Measurements from ENCODE around the gene ZDHHC3. TPM values are rescaled to one million over a fixed set of nuclear protein-coding genes. Genes with fewer than 3 reads are reported as not detected.

Gene ZDHHC3
- total and polyA plus RNA-seq, 8 donors, result 86.8 to 134 (median 123) TPM

- Histone ChIP-seq H3K27me3 (no peaks in the 10 kb centered on the region), H3K4me1 (no peaks in the 10 kb centered on the region), H3K27ac (no peak overlapping the region), H3K4me3 (no peak overlapping the region), H3K9me3 (no peaks in the 10 kb centered on the region), H3K36me3 (no peaks in the 10 kb centered on the region)
- DNase-seq (no peak), ATAC-seq (no peak)
- no peak for TF ChIP-seq CTCF (IDR thresholded peaks at IDR 0.05)
- intact Hi-C loops (cut with DNase I), result no loop called here
Measured at GRCh38 chr3:44890258-44890657, 85.7 kb downstream of the ZDHHC3 start.

- intact Hi-C loops (cut with DNase I), result no loop called here
Measured at GRCh38 chr3:44887101-44887500, 88.9 kb downstream of the ZDHHC3 start.

GRCh38 chr3:44886561-44886960 is 89.4 kb downstream of the ZDHHC3 start:
- Histone ChIP-seq H3K36me3 (no peaks in the 10 kb centered on the region), H3K9me3 (no peaks in the 10 kb centered on the region), H3K27me3 (peaks cover 0 to 6% of the 10 kb centered on the region in 2 donors), H3K27ac (no peak overlapping the region), H3K4me3 (no peak overlapping the region), H3K4me1 (no peaks in the 10 kb centered on the region)
- ATAC-seq (peak; percentile 74), DNase-seq (no peak)
- TF ChIP-seq CTCF (IDR thresholded peaks at IDR 0.05), result no peak
- intact Hi-C loops (cut with DNase I), result no loop called here

More at GRCh38 chr3:44887101-44887500, 88.9 kb downstream of the ZDHHC3 start:
- Histone ChIP-seq H3K27me3 (peaks cover 0 to 6% of the 10 kb centered on the region in 2 donors), H3K36me3 (no peaks in the 10 kb centered on the region), H3K4me1 (no peaks in the 10 kb centered on the region), H3K9me3 (no peaks in the 10 kb centered on the region), H3K27ac (no peak overlapping the region), H3K4me3 (no peak overlapping the region)
- no peak for DNase-seq
- TF ChIP-seq CTCF (IDR thresholded peaks at IDR 0.05), result no peak
- no peak for ATAC-seq

- Histone ChIP-seq H3K27me3 (peaks cover 0 to 6% of the 10 kb centered on the region in 2 donors), H3K9me3 (no peaks in the 10 kb centered on the region), H3K27ac (no peak overlapping the region), H3K4me3 (no peak overlapping the region), H3K36me3 (no peaks in the 10 kb centered on the region), H3K4me1 (no peaks in the 10 kb centered on the region)
- DNase-seq, result no peak
- no peak for TF ChIP-seq CTCF (IDR thresholded peaks at IDR 0.05)
- intact Hi-C loops (cut with DNase I), result no loop called here
- ATAC-seq, result peak; percentile 65
Measured at GRCh38 chr3:44885618-44886017, 90.4 kb downstream of the ZDHHC3 start.

GRCh38 chr3:44883999-44884431 is 92.0 kb downstream of the ZDHHC3 start:
- no peaks in the 10 kb centered on the region for H3K4me1 ChIP-seq
- H3K36me3 ChIP-seq, result no peaks in the 10 kb centered on the region
- intact Hi-C loops (cut with DNase I), result no loop called here
- H3K9me3 ChIP-seq, result no peaks in the 10 kb centered on the region
- TF ChIP-seq CTCF (IDR thresholded peaks at IDR 0.05), result no peak
- peak; percentile 46 for ATAC-seq
- DNase-seq, result no peak
- H3K4me3 ChIP-seq, result no peak overlapping the region
- H3K27me3 ChIP-seq, result peaks cover 0 to 6% of the 10 kb centered on the region in 2 donors
- H3K27ac ChIP-seq, result no peak overlapping the region

All from left lung (tissue), 10 donors.